Measurements from ENCODE around the gene ACSM2A. TPM values are rescaled to one million over a fixed set of nuclear protein-coding genes. Genes with fewer than 3 reads are reported as not detected.

The ACSM2A gene
- total and polyA plus RNA-seq, 2 of the 4 experiments (the other 2 are of a cell fraction): not detected

DNA sequence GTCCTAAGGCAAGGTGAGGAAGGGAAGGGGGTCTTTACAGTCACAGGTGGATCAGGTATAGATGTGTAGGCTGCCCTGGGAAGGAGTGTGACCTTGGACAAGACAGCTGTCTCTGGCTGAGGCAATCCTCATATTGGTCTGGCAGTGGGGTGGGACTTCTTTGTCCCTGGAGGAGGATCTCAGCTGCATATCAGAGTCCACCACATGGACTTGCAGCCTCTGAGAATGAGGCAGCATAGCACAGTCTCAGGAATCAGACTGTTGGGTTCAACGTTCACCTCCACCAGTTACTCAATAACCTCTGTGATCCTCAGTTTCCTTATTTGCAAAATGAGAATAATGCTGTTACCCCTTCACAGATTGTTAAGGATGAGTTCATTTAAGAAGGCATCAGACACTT lies 33.4 kb downstream of the ACSM2A start:
- Histone ChIP-seq H2AFZ (replicated peaks; ENCODE audit: low read length, poor library complexity) (no peak overlapping the region), H3K4me3 (ENCODE audit: insufficient read depth, low read depth, low read length) (no peak overlapping the region), H2BK20ac (ENCODE audit: low read depth, low read length) (no peak overlapping the region), H3K27ac (ENCODE audit: insufficient read depth, low read length) (no peak overlapping the region), H3K27me3 (ENCODE audit: control insufficient read depth, insufficient read depth, low read length) (no peaks in the 10 kb centered on the region), H2BK5ac (ENCODE audit: low read depth, low read length, poor library complexity, severe bottlenecking) (no peak overlapping the region), H3K4ac (ENCODE audit: low read depth, low read length) (no peak overlapping the region), H3K23ac (ENCODE audit: low read depth, low read length) (no peak overlapping the region), H3K79me1 (ENCODE audit: low read depth in 1 of 2, low read length in 2 of 2) (no peaks in the 10 kb centered on the region), H2AK9ac (replicated peaks; ENCODE audit: low read depth, low read length, poor library complexity) (no peak overlapping the region), H3K4me1 (ENCODE audit: control insufficient read depth, insufficient read depth, low read length) (no peaks in the 10 kb centered on the region), H3K56ac (ENCODE audit: extremely low read depth, insufficient read depth, low read length) (no peak overlapping the region), H3K9ac (ENCODE audit: low read depth, low read length) (no peak overlapping the region), H4K8ac (ENCODE audit: low read depth in 2 of 2, low read length in 2 of 2) (no peak overlapping the region), H3K9me3 (ENCODE audit: control insufficient read depth, insufficient read depth, low read length) (peaks cover 2% of the 10 kb centered on the region; the same call in 1 of the 2 replicates), H3K14ac (replicated peaks; ENCODE audit: low read depth, low read length) (no peak overlapping the region), H2AK5ac (ENCODE audit: low read depth, low read length) (no peak overlapping the region), H3K36me3 (ENCODE audit: control insufficient read depth, insufficient read depth, low read length) (no peaks in the 10 kb centered on the region), H4K20me1 (ENCODE audit: insufficient read depth, low read length) (no peaks in the 10 kb centered on the region), H2BK15ac (ENCODE audit: low read depth, low read length) (no peak overlapping the region), H2BK120ac (ENCODE audit: low read depth, low read length) (no peak overlapping the region), H3K9me1 (ENCODE audit: insufficient read depth, low read length) (no peaks in the 10 kb centered on the region), H3K4me2 (ENCODE audit: low read depth, low read length) (no peak overlapping the region), H4K5ac (ENCODE audit: low read depth, low read length) (no peak overlapping the region), H4K91ac (ENCODE audit: insufficient read depth, low read depth, low read length) (no peak overlapping the region), H3K18ac (ENCODE audit: low read depth, low read length) (no peak overlapping the region)
- intact Hi-C loops (cut with micrococcal nuclease) (no loop called here), in situ Hi-C loops (cut with MboI; ENCODE audit: low sequenced_read_pairs) (no loop called here), dilution Hi-C loops (cut with HindIII; ENCODE audit: low sequenced_read_pairs, unreplicated experiment) (no loop called here)
- DNase-seq: no peak
- TF ChIP-seq RCOR1 (IDR thresholded peaks at IDR 0.05; ENCODE audit: insufficient replicate concordance, low read length) (no peak), RFX5 (IDR thresholded peaks at IDR 0.05; ENCODE audit: low read depth, low read length) (no peak), SMC3 (IDR thresholded peaks at IDR 0.05; ENCODE audit: low read depth, low read length) (no peak), MXI1 (IDR thresholded peaks at IDR 0.05; ENCODE audit: borderline replicate concordance, low read depth, low read length) (no peak), CHD1 (IDR thresholded peaks at IDR 0.05; ENCODE audit: low read depth, low read length) (no peak), MAZ (IDR thresholded peaks at IDR 0.05; ENCODE audit: borderline replicate concordance, low read depth, low read length) (no peak), MAFK (IDR thresholded peaks at IDR 0.05; ENCODE audit: low read depth, low read length) (no peak), BHLHE40 (IDR thresholded peaks at IDR 0.05; ENCODE audit: low read depth, low read length) (no peak), FOS (IDR thresholded peaks at IDR 0.05; ENCODE audit: low read depth, low read length) (no peak), CTCF (conservative IDR thresholded peaks at IDR 0.05; ENCODE audit: low read depth, low read length) (no peak), POLR2A (IDR thresholded peaks at IDR 0.05; ENCODE audit: low read depth, low read length) (no peak), CEBPB (IDR thresholded peaks at IDR 0.05; ENCODE audit: low read depth, low read length) (no peak), NFE2L2 (IDR thresholded peaks at IDR 0.05; ENCODE audit: low read depth, low read length) (no peak), RAD21 (IDR thresholded peaks at IDR 0.05; ENCODE audit: low read length) (no peak)
- TF ChIP-seq, protein P1, sequence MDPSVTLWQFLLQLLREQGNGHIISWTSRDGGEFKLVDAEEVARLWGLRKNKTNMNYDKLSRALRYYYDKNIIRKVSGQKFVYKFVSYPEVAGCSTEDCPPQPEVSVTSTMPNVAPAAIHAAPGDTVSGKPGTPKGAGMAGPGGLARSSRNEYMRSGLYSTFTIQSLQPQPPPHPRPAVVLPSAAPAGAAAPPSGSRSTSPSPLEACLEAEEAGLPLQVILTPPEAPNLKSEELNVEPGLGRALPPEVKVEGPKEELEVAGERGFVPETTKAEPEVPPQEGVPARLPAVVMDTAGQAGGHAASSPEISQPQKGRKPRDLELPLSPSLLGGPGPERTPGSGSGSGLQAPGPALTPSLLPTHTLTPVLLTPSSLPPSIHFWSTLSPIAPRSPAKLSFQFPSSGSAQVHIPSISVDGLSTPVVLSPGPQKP (IDR thresholded peaks at IDR 0.05; ENCODE audit: borderline replicate concordance, low read depth, low read length): no peak
- TF ChIP-seq, protein P2, sequence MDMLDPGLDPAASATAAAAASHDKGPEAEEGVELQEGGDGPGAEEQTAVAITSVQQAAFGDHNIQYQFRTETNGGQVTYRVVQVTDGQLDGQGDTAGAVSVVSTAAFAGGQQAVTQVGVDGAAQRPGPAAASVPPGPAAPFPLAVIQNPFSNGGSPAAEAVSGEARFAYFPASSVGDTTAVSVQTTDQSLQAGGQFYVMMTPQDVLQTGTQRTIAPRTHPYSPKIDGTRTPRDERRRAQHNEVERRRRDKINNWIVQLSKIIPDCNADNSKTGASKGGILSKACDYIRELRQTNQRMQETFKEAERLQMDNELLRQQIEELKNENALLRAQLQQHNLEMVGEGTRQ (IDR thresholded peaks at IDR 0.05; ENCODE audit: low read depth, low read length): no peak
- no CpG with 5 or more reads among the region's 1 CpG for WGBS, 2 experiments (ENCODE audit: extremely low coverage in 2 of 2, insufficient read length in 1 of 2)
- no TSS peak for BruUV-seq (replicated peaks)
- ATAC-seq (ENCODE audit: low read depth): no peak
- ChIA-PET POLR2A (ENCODE audit: unreplicated experiment) (no interaction called here), CTCF (no interaction called here)
